K562 (cell line): Measurements from ENCODE around the gene TMF1. TPM values are rescaled to one million over a fixed set of nuclear protein-coding genes. Genes with fewer than 3 reads are reported as not detected.
A peak's percentile ranks its signal among the peaks of the same experiment; 100 is the strongest.

ENCODE experiments used
- DDX20 ChIP-seq: fragments of 450-650 bp; IDR thresholded peaks from 2 replicates; pipeline ENCODE4 v1.6.1; 2016; ENCODE audit warnings: missing genetic modification characterization, low read depth, mild to moderate bottlenecking, missing compliant biosample characterization, moderate library complexity
- ELF2 ChIP-seq: fragments of 250-450 bp; sonication (Bioruptor Pico); IDR thresholded peaks from 2 replicates; pipeline ENCODE4 v1.5.0; 2021; ENCODE audit warnings: mild to moderate bottlenecking
- EP400 ChIP-seq: fragments of 450-650 bp; IDR thresholded peaks from 2 replicates; pipeline ENCODE4 v1.6.1; 2017; ENCODE audit warnings: antibody characterized with exemption, mild to moderate bottlenecking, moderate library complexity
- ETV1 ChIP-seq: fragments of 450-650 bp; conservative IDR thresholded peaks from 2 replicates; pipeline ENCODE4 v1.6.1; 2016; ENCODE audit warnings: missing genetic modification characterization, control low read depth, low read depth, missing compliant biosample characterization
- GTF2E2 ChIP-seq: fragments of 200-800 bp; sonication (Bioruptor generic); IDR thresholded peaks from 2 replicates; pipeline ENCODE4 v1.6.1; 2016; ENCODE audit warnings: missing genetic modification characterization, missing compliant biosample characterization
- HNRNPL ChIP-seq: fragments of 200-400 bp; formaldehyde crosslinking; IDR thresholded peaks from 2 replicates; pipeline ENCODE4 v1.6.1; 2017; ENCODE audit warnings: low read depth, mild to moderate bottlenecking, low read length
- KAT2B ChIP-seq: IDR thresholded peaks from one replicate; pipeline ENCODE4 v1.6.1; 2012; ENCODE audit warnings: low read depth, mild to moderate bottlenecking, control low read depth, inconsistent platforms, low read length, moderate library complexity
- KDM1A ChIP-seq, 2 experiments: fragments of 450-650 bp; IDR thresholded peaks; 2 replicates each; pipeline ENCODE4 v1.6.1; 2016; ENCODE audit warnings: mild to moderate bottlenecking in 2 of 2
- MCM2 ChIP-seq: fragments of 450-650 bp; IDR thresholded peaks from 2 replicates; pipeline ENCODE4 v1.6.1; 2017; ENCODE audit warnings: low read depth, mild to moderate bottlenecking
- PCBP2 ChIP-seq: fragments of 200-400 bp; formaldehyde crosslinking; IDR thresholded peaks from 2 replicates; pipeline ENCODE4 v1.6.1; 2018; ENCODE audit warnings: low read length, low read depth, mild to moderate bottlenecking, moderate library complexity; ENCODE audit not compliant: poor library complexity, severe bottlenecking
- PHF8 ChIP-seq: fragments of 200-600 bp; sonication (generic); IDR thresholded peaks from 2 replicates; pipeline ENCODE4 v1.6.1; 2012; ENCODE audit warnings: mixed run types, mild to moderate bottlenecking, inconsistent platforms, low read length, moderate library complexity, borderline replicate concordance
- PML ChIP-seq: IDR thresholded peaks from 2 replicates; pipeline ENCODE4 v1.6.1; 2012; ENCODE audit warnings: low read length, inconsistent platforms
- RB1 ChIP-seq: fragments of 450-650 bp; IDR thresholded peaks from 2 replicates; pipeline ENCODE4 v1.6.1; 2017; ENCODE audit warnings: low read depth, mild to moderate bottlenecking
- RBM39 ChIP-seq: fragments of 200-400 bp; formaldehyde crosslinking; optimal IDR thresholded peaks from 2 replicates; pipeline ENCODE3; 2018; ENCODE audit warnings: low read depth, low read length
- SMARCB1 ChIP-seq: IDR thresholded peaks from 2 replicates; pipeline ENCODE4 v1.6.1; 2011; ENCODE audit warnings: improper control_type of control experiment, low read depth; ENCODE audit not compliant: insufficient read length
- SRSF3 ChIP-seq: fragments of 200-400 bp; formaldehyde crosslinking; IDR thresholded peaks from 2 replicates; pipeline ENCODE4 v1.6.1; 2016; ENCODE audit warnings: mild to moderate bottlenecking, low read length, moderate library complexity; ENCODE audit not compliant: insufficient read depth
- TAF15 ChIP-seq: fragments of 200-400 bp; formaldehyde crosslinking; IDR thresholded peaks from 2 replicates; pipeline ENCODE4 v1.6.1; 2017; ENCODE audit warnings: mild to moderate bottlenecking, low read depth, low read length, moderate library complexity
- ZC3H11A ChIP-seq: IDR thresholded peaks from 2 replicates; pipeline ENCODE4 v1.6.1; 2012; ENCODE audit warnings: low read depth, low read length, improper control_type of control experiment
- ZFX ChIP-seq: sonication (generic); formaldehyde crosslinking; IDR thresholded peaks from 2 replicates; pipeline ENCODE4 v1.8.0; 2022; ENCODE audit warnings: mild to moderate bottlenecking, missing genetic modification reagents, moderate library complexity
- ZNF766 ChIP-seq: fragments of 200-800 bp; sonication (Bioruptor generic); conservative IDR thresholded peaks from 2 replicates; pipeline ENCODE4 v1.6.1; 2016; ENCODE audit warnings: missing genetic modification characterization, missing compliant biosample characterization
- polyA plus RNA-seq, 8 experiments: library from polyadenylated mRNA; depleted of rRNA in 4 of 8; stranded (reverse) in 5 of 8; unstranded in 3 of 8; fragments of >200 nt; fragmentation: Nextera tagmentation in 2 of 8; fragmentation: Illumina TruSeq in 1 of 8; extraction: Ambion mirVana in 2 of 8; extraction: Trizol in 1 of 8; gene quantifications; 2 replicates each; pipeline versions ENCODE4 v1.2.1 to v1.2.3, GENCODE V29; 2011 to 2014; ENCODE audit warnings: inconsistent platforms in 1 of 8, missing spikeins in 1 of 8
- total RNA-seq, 7 experiments: library from RNA; depleted of rRNA in 6 of 7; stranded (reverse); fragments of >200 nt in 6 of 7; fragmentation: Illumina TruSeq in 2 of 7; extraction: Trizol in 2 of 7; gene quantifications; 2 replicates each; pipeline versions ENCODE4 v1.2.1 to v1.2.3, GENCODE V29; 2011 to 2021; ENCODE audit warnings: low replicate concordance in 1 of 7
- TF ChIP-seq, protein P1 (sequence below): fragments of 250-450 bp; sonication (Bioruptor Pico); IDR thresholded peaks from 2 replicates; pipeline ENCODE4 v1.4.0; 2020; ENCODE audit warnings: mild to moderate bottlenecking, moderate library complexity
- TF ChIP-seq, protein P2 (sequence below): fragments of 450-650 bp; IDR thresholded peaks from one replicate; pipeline ENCODE4 v1.6.1; 2018; ENCODE audit warnings: mild to moderate bottlenecking, moderate library complexity; ENCODE audit not compliant: partially characterized antibody
- TF ChIP-seq, protein P3 (sequence below): sonication (generic); formaldehyde crosslinking; IDR thresholded peaks from 2 replicates; pipeline ENCODE4 v1.8.0; 2022; ENCODE audit warnings: mild to moderate bottlenecking, missing genetic modification reagents
- TF ChIP-seq, protein P4 (sequence below): sonication (generic); formaldehyde crosslinking; IDR thresholded peaks from 2 replicates; pipeline ENCODE4 v1.8.0; 2022; ENCODE audit warnings: missing genetic modification reagents, mild to moderate bottlenecking, borderline replicate concordance

Gene TMF1
- total and polyA plus RNA-seq, 9 of the 15 experiments (the other 6 are each of a cell fraction or from before 2014, with no cell fraction given) = 3.1 to 13.9 (median 10.3) TPM

DNA sequence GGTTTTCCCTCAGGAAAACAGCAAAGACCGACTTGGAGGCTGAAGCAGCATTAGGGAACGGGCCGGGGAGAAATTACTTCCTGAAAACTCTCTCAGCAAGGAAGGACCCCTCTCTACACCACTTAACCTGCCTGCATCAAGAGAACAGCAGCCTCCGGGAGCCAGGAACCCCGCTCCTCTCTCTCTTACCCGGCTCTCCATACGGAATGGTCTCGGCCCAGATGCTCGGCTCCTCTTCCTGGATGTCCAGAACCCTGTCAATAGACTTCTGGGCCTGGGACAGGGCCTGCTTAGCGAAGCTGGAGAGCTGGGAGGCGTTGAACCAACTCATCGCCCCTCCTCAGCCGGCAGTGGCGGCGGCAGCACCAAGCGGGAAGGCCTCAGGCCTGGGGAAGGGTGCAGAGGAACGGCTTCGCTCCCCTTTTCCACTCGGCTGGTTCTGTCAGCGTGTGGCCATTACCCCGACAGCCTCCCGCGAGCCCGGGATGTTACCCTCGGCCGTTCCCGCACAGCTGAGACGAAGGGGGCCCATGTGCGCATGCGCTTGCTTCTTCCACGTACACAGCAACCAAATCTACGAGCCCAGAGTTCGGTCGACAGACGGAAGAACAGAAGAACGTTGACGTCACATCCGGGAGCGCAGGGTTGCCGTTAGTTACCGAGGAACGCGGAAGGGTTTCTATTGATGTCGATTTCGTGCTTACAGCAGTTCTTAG lies at the start of gene TMF1 (continued):
- peak; percentile 71; the same call in 1 of the 2 replicates for TF ChIP-seq ETV1 (tag)
- no peak for TF ChIP-seq MCM2
- TF ChIP-seq HNRNPL = no peak
- TF ChIP-seq ZC3H11A = no peak
- TF ChIP-seq, protein P1, sequence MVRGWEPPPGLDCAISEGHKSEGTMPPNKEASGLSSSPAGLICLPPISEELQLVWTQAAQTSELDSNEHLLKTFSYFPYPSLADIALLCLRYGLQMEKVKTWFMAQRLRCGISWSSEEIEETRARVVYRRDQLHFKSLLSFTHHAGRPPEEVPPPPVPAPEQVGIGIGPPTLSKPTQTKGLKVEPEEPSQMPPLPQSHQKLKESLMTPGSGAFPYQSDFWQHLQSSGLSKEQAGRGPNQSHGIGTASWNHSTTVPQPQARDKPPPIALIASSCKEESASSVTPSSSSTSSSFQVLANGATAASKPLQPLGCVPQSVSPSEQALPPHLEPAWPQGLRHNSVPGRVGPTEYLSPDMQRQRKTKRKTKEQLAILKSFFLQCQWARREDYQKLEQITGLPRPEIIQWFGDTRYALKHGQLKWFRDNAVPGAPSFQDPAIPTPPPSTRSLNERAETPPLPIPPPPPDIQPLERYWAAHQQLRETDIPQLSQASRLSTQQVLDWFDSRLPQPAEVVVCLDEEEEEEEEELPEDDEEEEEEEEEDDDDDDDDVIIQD (CRISPR knock-in tag) = no peak
- no peak for TF ChIP-seq PCBP2
- TF ChIP-seq, protein P2, sequence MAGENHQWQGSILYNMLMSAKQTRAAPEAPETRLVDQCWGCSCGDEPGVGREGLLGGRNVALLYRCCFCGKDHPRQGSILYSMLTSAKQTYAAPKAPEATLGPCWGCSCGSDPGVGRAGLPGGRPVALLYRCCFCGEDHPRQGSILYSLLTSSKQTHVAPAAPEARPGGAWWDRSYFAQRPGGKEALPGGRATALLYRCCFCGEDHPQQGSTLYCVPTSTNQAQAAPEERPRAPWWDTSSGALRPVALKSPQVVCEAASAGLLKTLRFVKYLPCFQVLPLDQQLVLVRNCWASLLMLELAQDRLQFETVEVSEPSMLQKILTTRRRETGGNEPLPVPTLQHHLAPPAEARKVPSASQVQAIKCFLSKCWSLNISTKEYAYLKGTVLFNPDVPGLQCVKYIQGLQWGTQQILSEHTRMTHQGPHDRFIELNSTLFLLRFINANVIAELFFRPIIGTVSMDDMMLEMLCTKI = no peak
- TF ChIP-seq, protein P3, sequence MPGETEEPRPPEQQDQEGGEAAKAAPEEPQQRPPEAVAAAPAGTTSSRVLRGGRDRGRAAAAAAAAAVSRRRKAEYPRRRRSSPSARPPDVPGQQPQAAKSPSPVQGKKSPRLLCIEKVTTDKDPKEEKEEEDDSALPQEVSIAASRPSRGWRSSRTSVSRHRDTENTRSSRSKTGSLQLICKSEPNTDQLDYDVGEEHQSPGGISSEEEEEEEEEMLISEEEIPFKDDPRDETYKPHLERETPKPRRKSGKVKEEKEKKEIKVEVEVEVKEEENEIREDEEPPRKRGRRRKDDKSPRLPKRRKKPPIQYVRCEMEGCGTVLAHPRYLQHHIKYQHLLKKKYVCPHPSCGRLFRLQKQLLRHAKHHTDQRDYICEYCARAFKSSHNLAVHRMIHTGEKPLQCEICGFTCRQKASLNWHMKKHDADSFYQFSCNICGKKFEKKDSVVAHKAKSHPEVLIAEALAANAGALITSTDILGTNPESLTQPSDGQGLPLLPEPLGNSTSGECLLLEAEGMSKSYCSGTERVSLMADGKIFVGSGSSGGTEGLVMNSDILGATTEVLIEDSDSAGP = no peak
- peak; percentile 40; the same call in 1 of the 2 replicates for TF ChIP-seq PML
- peak; percentile 92 for TF ChIP-seq PHF8
- peak; percentile 97 for TF ChIP-seq ZFX (CRISPR knock-in tag)
- TF ChIP-seq ZNF766 = no peak
- 0 out of 2 replicates have a peak, but pooled peaks have one; percentile 75 for TF ChIP-seq ELF2
- TF ChIP-seq TAF15 = no peak
- no peak for TF ChIP-seq KAT2B
- no peak for TF ChIP-seq DDX20
- no peak for TF ChIP-seq RB1
- TF ChIP-seq GTF2E2 (tag) = no peak
- no peak for TF ChIP-seq SRSF3
- TF ChIP-seq EP400 = peak; percentile 87
- no peak for TF ChIP-seq RBM39
- no peak for TF ChIP-seq SMARCB1
- no peak for TF ChIP-seq KDM1A (IDR thresholded peaks at IDR 0.05)
- TF ChIP-seq, protein P4, sequence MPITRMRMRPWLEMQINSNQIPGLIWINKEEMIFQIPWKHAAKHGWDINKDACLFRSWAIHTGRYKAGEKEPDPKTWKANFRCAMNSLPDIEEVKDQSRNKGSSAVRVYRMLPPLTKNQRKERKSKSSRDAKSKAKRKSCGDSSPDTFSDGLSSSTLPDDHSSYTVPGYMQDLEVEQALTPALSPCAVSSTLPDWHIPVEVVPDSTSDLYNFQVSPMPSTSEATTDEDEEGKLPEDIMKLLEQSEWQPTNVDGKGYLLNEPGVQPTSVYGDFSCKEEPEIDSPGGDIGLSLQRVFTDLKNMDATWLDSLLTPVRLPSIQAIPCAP (CRISPR knock-in tag) = no peak
